Activated CD4-positive, alpha-beta T cell treated with anti-CD3 and anti-CD28 coated beads, Interleukin-2, amount 50 U/mL, for 4 hours (primary cell): ENCODE results near the gene RPP30.
"Not testable (repeated sequence)": the region's sequence is repeated elsewhere in the genome, so short reads cannot be mapped to it uniquely, and the experiment has no call there.

Source experiments
- DNase-seq, 2 experiments: peaks; one replicate each; pipeline ENCODE4 v3.0.0-alpha.2; 2020

The RPP30 gene

GRCh38 chr10:90917968-90918318 is 46.2 kb downstream of the RPP30 start:
- no peak for DNase-seq

- DNase-seq: no peak
Observed at GRCh38 chr10:90919683-90920574, 48.2 kb downstream of the RPP30 start.

GRCh38 chr10:90920986-90921666 is 49.4 kb downstream of the RPP30 start, which contains the start of gene ANKRD1:
TSS of gene ANKRD1 (minus strand) at chr10:90921087. CDS start at chr10:90921027, 60 bp downstream.
- DNase-seq: no peak

GRCh38 chr10:90921906-90922305 is 50.1 kb downstream of the RPP30 start:
- DNase-seq: no peak

- no peak for DNase-seq
Observed at GRCh38 chr10:90923111-90923731, 51.4 kb downstream of the RPP30 start.

GRCh38 chr10:90924552-90924951 is 52.8 kb downstream of the RPP30 start:
- no peak for DNase-seq

GRCh38 chr10:90925079-90926029 is 53.6 kb downstream of the RPP30 start:
- no peak for DNase-seq

GRCh38 chr10:90927293-90927692 is 55.5 kb downstream of the RPP30 start:
- DNase-seq: no peak

- DNase-seq: no peak
Observed at GRCh38 chr10:90929179-90929578, 57.4 kb downstream of the RPP30 start.

- DNase-seq: no peak
Observed at GRCh38 chr10:90930070-90930837, 58.5 kb downstream of the RPP30 start.

- no peak for DNase-seq
Observed at GRCh38 chr10:90930971-90931871, 59.4 kb downstream of the RPP30 start.

GRCh38 chr10:90935581-90936275 is 64.0 kb downstream of the RPP30 start:
- DNase-seq: no peak

- DNase-seq: no peak
Observed at GRCh38 chr10:90936276-90936659, 64.5 kb downstream of the RPP30 start.

GRCh38 chr10:90937645-90938258 is 66.0 kb downstream of the RPP30 start:
- no peak for DNase-seq

GRCh38 chr10:90939116-90939515 is 67.3 kb downstream of the RPP30 start:
- no peak for DNase-seq

- DNase-seq: no peak
Observed at GRCh38 chr10:90939648-90940047, 67.9 kb downstream of the RPP30 start.

- DNase-seq: not testable (repeated sequence)
Observed at GRCh38 chr10:90942980-90943379, 71.2 kb downstream of the RPP30 start.

GRCh38 chr10:90944749-90945148 is 73.0 kb downstream of the RPP30 start:
- DNase-seq: no peak

- no peak for DNase-seq
Observed at GRCh38 chr10:90945491-90946070, 73.8 kb downstream of the RPP30 start.
